Measurements from ENCODE around the gene CACNB4. TPM values are rescaled to one million over a fixed set of nuclear protein-coding genes. Genes with fewer than 3 reads are reported as not detected.
"Not testable (repeated sequence)": the region's sequence is repeated elsewhere in the genome, so short reads cannot be mapped to it uniquely, and the experiment has no call there.

Gene CACNB4
- total RNA-seq, 1 experiment from 2014 or later = 1.7 TPM

DNA sequence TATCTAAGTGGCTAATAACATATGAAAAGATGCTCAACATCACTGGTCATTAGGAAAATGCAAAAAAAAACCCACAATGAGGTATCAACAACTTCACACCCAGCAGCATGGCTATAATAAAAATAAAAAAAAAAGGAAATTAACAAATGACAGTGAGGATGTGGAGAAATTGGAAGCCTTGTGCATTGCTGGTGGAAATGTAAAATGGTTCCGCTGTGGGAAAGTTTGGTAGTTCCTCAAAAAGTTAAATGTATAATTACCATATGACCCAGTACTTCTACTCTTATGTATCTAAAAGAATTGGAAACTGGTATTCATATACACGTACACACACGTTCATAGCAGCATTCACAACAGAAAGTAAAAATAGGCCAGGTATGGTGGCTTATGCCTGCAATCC is 15.5 kb upstream of the CACNB4 start:
- H3K27ac ChIP-seq (ENCODE audit: low read length) = no peak overlapping the region
- in situ Hi-C loops (cut with HindIII; ENCODE audit: low pct_unique_long_range_greater_than_20kb, low sequenced_read_pairs) (no loop called here), intact Hi-C loops (cut with micrococcal nuclease; ENCODE audit: unreplicated experiment) (no loop called here)
- no peaks in the 10 kb centered on the region for H3K9me3 ChIP-seq (ENCODE audit: control insufficient read depth, insufficient read depth, low read depth, low read length)
- no TSS peak for BruUV-seq (replicated peaks)
- ATAC-seq = no peak
- H3K36me3 ChIP-seq (ENCODE audit: control insufficient read depth, insufficient read depth, low read length) = no peaks in the 10 kb centered on the region
- H3K27me3 ChIP-seq (ENCODE audit: control insufficient read depth, insufficient read depth, low read length) = no peaks in the 10 kb centered on the region
- ChIA-PET POLR2A (interaction anchor here (0.6 kb wide), 1 partner anchor 185 kb away, joined by 8 read pairs; no protein-coding TSS in a partner anchor), CTCF (interaction anchor here (0.8 kb wide), 1 partner anchor 86 kb away, joined by 3 read pairs; no protein-coding TSS in a partner anchor)
- no peaks in the 10 kb centered on the region for H3K4me1 ChIP-seq (ENCODE audit: control insufficient read depth, insufficient read depth, low read length)
- DNase-seq (ENCODE audit: low read depth, low spot score) = no peak
- no peak overlapping the region for H3K4me3 ChIP-seq (ENCODE audit: low read depth in 2 of 2, low read length in 2 of 2)
- TF ChIP-seq TCF7L2 (IDR thresholded peaks at IDR 0.05; ENCODE audit: low read depth, low read length) (no peak), POLR2AphosphoS5 (IDR thresholded peaks at IDR 0.05; ENCODE audit: low read depth, low read length) (no peak), REST (IDR thresholded peaks at IDR 0.05; ENCODE audit: insufficient read depth in 1 of 2, low read depth in 2 of 2, low read length in 1 of 2) (no peak), CTCF (IDR thresholded peaks at IDR 0.05) (no peak), SIN3A (IDR thresholded peaks at IDR 0.05; ENCODE audit: borderline replicate concordance, insufficient read depth, low read depth, low read length) (no peak)

GRCh38 chr2:152107140-152107539 is 8.3 kb upstream of the CACNB4 start:
- H3K9me3 ChIP-seq (ENCODE audit: control insufficient read depth, insufficient read depth, low read depth, low read length); DNase-seq (ENCODE audit: low read depth, low spot score); H3K27me3 ChIP-seq (ENCODE audit: control insufficient read depth, insufficient read depth, low read length); ATAC-seq; in situ Hi-C loops (cut with HindIII; ENCODE audit: low pct_unique_long_range_greater_than_20kb, low sequenced_read_pairs); BruUV-seq (replicated peaks); H3K36me3 ChIP-seq (ENCODE audit: control insufficient read depth, insufficient read depth, low read length); POLR2A ChIA-PET; H3K4me1 ChIP-seq (ENCODE audit: control insufficient read depth, insufficient read depth, low read length); H3K4me3 ChIP-seq (ENCODE audit: low read depth in 2 of 2, low read length in 2 of 2); intact Hi-C loops (cut with micrococcal nuclease; ENCODE audit: unreplicated experiment); H3K27ac ChIP-seq (ENCODE audit: low read length): not testable (repeated sequence)
- CTCF ChIA-PET = interaction anchor here (0.6 to 0.7 kb wide), 2 partner anchors 10 to 58 kb away, joined by 5 to 7 read pairs; no protein-coding TSS in a partner anchor

DNA sequence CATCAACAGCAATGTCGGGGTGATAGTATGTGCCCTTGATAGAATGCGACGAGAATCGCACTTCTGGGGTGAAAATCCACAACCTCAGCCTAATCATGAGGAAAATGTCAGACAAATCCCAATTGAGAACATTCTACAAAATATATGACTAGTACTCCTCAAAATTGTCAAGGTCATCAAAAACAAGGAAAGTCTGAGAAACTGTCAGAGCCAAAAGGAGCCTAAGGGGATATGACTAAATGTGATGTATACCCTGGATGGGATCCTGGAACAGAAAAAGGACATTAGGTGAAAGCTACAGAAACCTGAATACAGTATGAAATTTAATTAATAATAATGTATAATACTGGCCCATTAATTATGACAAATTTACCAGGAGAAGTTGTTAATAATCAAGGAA is 7.6 kb upstream of the CACNB4 start:
- ChIA-PET POLR2A (no interaction called here), CTCF (no interaction called here)
- H3K4me3 ChIP-seq (ENCODE audit: low read depth in 2 of 2, low read length in 2 of 2) = no peak overlapping the region
- DNase-seq (ENCODE audit: low read depth, low spot score) (no peak), ATAC-seq (no peak)
- no TSS peak for BruUV-seq (replicated peaks)
- intact Hi-C loops (cut with micrococcal nuclease; ENCODE audit: unreplicated experiment) (no loop called here), in situ Hi-C loops (cut with HindIII; ENCODE audit: low pct_unique_long_range_greater_than_20kb, low sequenced_read_pairs) (no loop called here)
- no peaks in the 10 kb centered on the region for H3K27me3 ChIP-seq (ENCODE audit: control insufficient read depth, insufficient read depth, low read length)
- no peaks in the 10 kb centered on the region for H3K36me3 ChIP-seq (ENCODE audit: control insufficient read depth, insufficient read depth, low read length)
- H3K9me3 ChIP-seq (ENCODE audit: control insufficient read depth, insufficient read depth, low read depth, low read length) = no peaks in the 10 kb centered on the region
- no peak overlapping the region for H3K27ac ChIP-seq (ENCODE audit: low read length)
- TF ChIP-seq REST (IDR thresholded peaks at IDR 0.05; ENCODE audit: insufficient read depth in 1 of 2, low read depth in 2 of 2, low read length in 1 of 2) = no peak
- no peak for TF ChIP-seq TCF7L2 (IDR thresholded peaks at IDR 0.05; ENCODE audit: low read depth, low read length)
- no peak for TF ChIP-seq SIN3A (IDR thresholded peaks at IDR 0.05; ENCODE audit: borderline replicate concordance, insufficient read depth, low read depth, low read length)
- no peak for TF ChIP-seq CTCF (IDR thresholded peaks at IDR 0.05)
- no peak for TF ChIP-seq POLR2AphosphoS5 (IDR thresholded peaks at IDR 0.05; ENCODE audit: low read depth, low read length)
- no peaks in the 10 kb centered on the region for H3K4me1 ChIP-seq (ENCODE audit: control insufficient read depth, insufficient read depth, low read length)

Measured in Panc1 (cell line).